Activated CD4-positive, alpha-beta T cell treated with anti-CD3 and anti-CD28 coated beads, Interleukin-10, Interleukin-2, amounts not matched to agents 100 ng/mL and 50 ng/mL, durations not matched to agents 16 hours and 8 hours (primary cell): ENCODE data around the gene OR51G1.
"Not testable (repeated sequence)": the region's sequence is repeated elsewhere in the genome, so short reads cannot be mapped to it uniquely, and the experiment has no call there.

Experiments used
- DNase-seq: peaks from one replicate; pipeline ENCODE4 v3.0.0-alpha.2; 2020

The OR51G1 gene, protein sequence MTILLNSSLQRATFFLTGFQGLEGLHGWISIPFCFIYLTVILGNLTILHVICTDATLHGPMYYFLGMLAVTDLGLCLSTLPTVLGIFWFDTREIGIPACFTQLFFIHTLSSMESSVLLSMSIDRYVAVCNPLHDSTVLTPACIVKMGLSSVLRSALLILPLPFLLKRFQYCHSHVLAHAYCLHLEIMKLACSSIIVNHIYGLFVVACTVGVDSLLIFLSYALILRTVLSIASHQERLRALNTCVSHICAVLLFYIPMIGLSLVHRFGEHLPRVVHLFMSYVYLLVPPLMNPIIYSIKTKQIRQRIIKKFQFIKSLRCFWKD

DNA sequence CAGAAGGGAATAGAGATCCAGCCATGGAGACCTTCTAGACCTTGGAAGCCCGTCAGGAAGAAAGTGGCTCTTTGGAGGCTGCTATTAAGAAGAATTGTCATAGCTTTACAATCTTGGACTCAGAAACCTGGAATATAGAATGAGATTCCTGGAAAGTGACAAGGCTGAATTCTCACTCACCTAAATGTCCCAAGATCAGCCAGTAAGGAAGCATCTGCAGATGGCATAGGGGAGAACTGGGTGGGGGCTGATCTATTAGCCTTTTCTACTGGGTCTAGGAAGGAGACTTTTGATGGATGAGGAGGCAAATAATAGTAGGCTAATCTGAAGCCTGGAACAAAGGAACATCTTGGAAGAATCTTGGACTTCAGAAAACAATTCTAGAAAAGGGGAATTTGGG, at the start of gene OR51G1:
Gene OR51G1 (minus strand): TSS at position 101 of the 400 bp plus-strand sequence. CDS start 0 bp downstream, at position 101.
- DNase-seq: no peak

DNA sequence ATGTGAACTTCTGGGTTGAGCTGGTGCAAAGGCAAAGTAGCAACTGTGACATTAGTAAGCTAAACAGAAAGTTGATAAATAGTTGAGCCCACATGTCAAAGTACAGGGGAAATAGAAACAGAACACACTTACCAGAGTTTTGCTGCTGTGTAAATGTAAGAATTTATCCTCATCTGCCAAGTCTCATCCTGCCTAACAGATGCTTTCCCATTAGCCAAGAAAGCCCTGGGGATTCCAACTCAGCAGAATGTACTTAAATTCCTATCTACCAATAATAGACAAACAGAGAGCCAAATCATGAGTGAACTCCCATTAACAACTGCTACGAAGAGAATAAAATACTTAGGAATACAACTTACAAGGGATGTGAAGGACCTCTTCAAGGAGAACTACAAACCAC, 38.7 kb upstream of the OR51G1 start:
- no peak for DNase-seq

DNA sequence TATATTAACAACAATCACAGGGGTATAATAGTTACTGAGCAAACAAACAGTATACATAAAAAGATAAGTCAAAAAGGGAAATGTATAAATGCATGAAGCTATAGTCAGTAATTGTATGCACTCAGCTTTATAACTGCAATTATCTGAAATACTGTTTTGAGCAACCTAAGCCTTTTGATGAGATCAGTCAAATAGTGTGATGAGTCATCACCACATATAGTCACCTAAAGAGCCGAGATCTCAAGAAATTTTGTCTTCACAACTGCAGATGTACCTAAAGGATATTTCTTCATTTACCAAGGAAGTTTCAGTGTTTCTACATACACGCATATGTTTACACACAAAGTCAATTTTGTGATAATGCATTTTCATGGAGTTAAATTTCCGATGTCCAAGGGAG, 36.7 kb upstream of the OR51G1 start:
- peak; percentile 19 for DNase-seq

DNA sequence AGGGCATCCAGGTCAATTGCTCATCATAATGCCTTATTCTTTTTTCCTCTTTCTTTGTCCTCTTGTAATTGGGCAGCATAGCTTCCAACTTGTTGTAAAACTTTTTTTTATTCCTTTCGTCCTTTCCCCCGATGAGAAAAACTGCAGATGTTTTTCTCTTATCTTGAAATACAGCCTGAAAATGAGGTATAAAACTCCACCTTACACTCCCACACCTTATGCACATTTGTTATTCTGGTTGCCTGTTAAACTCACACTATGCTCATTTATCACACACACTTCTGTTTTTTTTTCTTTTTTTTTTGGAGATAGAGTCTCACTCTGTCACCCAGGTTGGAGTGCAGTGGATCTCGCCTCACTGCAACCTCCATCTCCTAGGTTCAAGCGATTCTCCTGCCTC, 33.3 kb upstream of the OR51G1 start:
- no peak for DNase-seq

DNA sequence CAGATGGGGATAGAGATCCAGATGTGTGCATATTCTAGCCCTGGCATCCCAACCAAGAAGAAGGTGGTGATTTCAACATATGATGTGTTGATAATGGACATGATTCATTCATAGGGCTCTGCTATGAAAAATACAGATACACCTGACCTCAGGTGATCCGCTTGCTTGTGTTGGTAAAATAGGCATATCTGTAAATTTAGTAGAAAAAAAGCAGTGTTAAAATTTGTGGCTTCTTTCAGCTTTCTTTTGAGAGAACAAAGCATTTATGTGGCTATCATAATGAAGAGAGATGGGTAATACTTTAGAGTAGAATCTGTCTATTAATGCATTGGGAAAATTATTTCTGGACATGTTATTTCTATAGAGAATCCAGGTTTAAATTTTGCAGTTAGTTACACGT, 31.5 kb upstream of the OR51G1 start, which contains the start of gene OR51A2:
Gene OR51A2 (minus strand): TSS at position 101 of the 400 bp plus-strand sequence. CDS start 0 bp downstream, at position 101.
- DNase-seq: not testable (repeated sequence)

DNA sequence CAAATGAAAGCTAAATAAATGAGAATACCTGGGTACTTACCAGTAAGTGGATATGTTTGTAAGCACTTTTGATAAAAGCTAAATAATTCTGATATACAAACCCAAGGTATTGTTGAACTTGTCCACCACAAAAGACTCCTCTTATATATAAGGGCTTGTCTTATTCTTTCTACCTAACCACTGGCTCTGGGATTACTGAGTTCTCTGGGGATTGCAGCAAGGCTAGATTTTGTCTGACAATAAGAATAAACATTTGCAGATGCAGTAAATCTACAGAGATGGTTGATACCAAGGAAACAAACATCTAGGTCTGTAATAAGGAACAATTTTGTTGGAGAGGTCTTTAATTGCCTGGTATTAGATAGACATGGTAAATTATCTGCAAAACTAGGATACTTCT, 23.4 kb upstream of the OR51G1 start, which contains the start of gene OR51A4:
Gene OR51A4 (minus strand): TSS at position 101 of the 400 bp plus-strand sequence. CDS start 505 bp downstream, outside the sequence.
- DNase-seq: no peak

DNA sequence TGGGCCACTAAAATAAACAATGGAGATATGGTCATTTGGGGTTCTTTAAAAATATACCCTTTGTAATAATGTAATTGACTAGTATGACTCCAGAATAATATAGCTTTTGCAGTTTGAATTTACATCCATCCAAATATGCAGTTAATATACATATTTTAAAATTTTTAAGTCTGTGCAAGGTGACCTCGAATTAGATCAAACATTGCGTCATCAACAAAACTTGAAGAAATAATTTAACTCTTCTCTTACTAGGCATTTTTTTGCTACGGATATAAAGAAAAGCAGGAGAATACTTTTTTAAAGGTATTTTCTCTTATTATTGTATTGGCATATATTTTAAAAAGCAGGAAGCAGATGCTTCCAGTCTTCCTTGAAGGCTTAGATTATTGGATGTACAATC, 12.6 kb upstream of the OR51G1 start:
- DNase-seq: no peak

DNA sequence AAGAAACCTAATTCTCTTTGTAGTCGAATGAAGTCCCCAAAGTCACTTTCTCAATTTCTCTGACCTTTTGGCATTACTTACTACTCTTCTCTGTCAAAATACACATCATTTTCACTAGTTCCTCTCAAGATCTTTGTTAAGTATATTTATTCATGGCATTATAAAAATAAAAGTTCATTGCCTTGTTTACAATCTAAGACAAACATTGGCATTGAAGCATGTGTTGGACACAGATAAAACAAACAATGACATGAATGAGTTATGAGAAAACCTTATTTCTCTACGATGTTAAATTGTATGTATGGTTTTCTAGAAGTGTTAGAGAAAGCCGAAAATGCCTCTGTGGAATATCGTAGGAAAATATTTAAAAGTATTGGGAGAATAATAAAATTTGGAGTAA, 8.6 kb upstream of the OR51G1 start:
- DNase-seq: no peak

DNA sequence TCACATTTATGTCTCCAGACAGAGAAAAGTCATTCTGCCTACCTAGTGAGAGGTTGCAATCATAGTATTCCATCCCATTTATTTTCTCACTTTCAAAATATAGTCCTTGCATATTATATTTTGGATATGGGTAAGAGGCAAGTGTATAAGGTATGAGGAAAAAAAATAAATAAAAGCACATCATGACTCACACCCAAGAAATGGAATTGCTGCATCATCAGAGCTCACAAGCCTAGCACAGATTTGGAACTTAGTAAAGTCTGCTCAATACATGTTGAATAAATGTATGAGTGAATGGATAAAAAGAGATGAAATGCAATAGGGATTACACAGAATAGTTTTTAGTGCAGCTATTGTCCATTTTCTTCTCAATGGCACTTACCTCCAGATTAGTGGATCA, 2.5 kb upstream of the OR51G1 start:
- no peak for DNase-seq

DNA sequence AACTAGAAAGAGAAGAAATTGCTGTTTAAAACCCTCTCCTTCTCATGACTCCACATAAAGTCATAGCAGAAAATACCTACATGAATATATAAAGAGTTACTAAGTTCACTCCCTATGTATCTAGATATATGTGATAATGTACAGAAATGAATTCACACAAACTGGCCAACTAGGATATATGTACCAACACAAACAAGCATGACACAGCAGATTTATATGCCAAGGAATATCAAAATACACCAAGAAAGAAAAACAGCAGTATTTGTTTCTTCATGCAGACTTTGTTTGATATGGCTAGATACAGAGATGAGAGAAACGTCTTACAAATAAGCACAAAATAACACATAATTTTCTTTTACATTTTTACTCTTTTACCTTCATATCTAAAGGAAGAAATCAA, 1.8 kb downstream of the OR51G1 start:
- DNase-seq: no peak

DNA sequence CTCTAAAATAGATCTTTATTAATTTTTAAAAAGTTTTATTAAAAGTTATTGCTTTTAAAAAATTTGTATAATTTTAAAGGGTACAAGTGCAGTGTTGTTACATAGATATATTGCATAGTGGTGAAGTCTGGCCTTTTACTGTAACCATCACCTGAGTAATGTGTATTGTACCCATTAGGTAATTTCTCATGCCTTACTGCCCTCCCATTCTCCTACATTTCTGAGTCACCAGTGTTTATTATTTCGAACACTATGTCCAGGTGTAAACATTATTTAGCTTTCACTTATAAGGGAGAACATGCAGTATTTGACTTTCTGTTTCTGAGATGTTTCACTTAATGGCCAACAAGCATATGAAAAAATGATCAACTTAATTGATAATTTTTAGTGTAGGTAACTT, 2.3 kb downstream of the OR51G1 start:
- no peak for DNase-seq

DNA sequence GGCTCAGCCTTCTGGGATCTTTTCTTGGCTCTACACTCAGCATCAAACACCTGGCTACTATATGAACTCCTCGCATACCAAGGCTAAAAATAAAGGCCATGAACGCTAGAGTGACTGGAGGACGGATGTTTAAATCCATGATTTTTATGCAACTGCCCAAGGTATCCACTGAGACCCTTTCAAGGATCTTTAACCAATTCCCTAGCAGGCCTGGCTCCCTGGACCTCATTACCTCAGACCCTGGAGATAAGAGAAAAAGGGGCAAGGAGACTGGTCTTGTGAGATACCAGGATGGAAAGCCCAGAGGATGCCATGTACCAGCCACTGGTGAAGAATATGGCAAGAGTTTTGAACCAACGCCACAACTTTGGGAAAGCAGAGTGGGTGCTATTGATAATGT, 4.9 kb downstream of the OR51G1 start, which contains the start of gene OR51G2:
Gene OR51G2 (minus strand): TSS at position 101 of the 400 bp plus-strand sequence. CDS start 3,687 bp downstream, outside the sequence.
- DNase-seq: no peak

DNA sequence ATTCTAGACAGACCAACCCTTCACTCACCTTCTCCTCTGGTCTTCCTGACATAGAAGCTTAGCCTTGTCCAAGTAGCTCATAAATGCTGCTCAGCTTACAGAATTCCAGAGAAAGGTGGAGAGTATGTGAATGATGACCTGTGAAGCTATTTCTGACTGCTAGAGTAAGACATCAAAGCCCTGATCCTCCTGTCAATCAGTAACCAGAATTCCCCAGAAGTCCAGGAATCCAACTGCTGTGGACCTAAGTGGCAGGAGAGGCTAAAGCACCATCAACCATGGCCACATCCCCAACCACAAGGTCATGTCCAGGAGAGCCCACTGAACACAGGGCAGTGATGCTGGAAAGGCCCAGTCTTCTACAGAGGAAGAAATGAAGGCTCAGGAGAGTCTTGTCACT, 7.6 kb downstream of the OR51G1 start:
- DNase-seq: no peak

DNA sequence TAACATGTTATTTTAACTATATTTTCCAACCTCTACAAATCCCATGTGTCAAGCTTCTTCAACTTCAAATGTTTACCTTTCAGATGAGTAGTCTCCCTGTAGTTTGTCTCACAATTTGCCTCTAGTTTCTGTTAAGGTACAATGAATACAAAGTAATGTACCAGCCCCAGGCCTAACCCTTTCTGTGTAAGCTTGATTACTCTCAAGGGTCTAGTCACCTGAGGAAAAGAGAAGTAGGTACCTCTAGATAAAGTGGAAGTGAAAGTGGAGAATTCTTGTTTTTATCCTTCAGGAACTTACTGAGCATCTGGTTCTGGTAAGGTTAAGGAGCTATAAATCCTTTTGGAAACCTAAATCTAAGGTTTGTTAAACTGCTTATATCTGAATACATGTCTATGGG, 20.7 kb downstream of the OR51G1 start, which contains the start of gene OR51A7:
Gene OR51A7 (plus strand): TSS at position 300 of the 400 bp plus-strand sequence. CDS start 3,587 bp downstream, outside the sequence.
- no peak for DNase-seq

DNA sequence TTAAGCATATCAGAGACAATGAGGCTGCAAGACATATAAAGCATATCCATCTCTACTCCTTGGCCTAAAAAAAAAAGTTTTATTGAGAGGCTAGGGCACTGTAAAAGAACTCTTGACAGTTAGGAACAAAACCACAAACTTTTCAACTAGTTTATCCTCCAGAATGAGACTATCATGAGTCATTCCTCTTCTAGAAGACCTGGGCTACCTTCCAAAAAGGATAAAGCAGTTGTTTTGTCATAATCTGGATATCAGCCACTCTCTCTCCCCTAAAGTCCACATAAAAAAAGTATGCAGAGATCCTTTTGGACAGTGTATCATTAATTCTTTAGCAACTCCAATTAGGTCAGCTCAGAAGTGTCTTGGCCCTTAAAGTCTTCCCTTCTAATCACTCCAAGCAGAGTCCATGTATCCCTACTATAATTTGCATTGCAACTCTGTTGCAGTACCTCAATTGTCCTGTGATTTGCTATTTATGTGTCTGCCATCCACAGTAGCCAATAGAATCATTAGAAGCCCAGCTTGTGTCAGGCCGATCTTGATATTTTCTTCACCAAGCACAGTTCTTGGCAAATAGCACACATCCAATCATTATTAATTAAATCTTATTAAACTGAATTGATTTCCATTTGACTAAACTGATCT, 32.0 kb downstream of the OR51G1 start:
- DNase-seq: no peak

DNA sequence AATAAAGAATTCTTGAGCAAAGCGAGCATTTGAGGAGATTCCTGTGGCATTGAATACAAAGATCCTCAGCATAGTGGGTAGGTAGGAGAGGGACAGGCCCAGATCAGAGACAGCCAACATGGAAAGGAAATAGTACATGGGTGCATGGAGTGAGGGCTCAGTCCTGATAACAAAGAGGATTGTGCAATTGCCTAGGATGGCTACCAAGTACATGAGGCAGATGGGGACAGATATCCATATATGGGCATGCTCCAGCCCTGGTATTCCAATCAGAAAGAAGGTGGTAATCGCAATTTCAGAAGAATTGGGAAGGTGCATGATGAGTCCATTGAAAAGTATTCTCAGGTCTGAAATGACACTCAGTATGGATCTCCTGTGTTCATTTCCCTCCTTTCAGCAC, 33.9 kb downstream of the OR51G1 start:
- no peak for DNase-seq

DNA sequence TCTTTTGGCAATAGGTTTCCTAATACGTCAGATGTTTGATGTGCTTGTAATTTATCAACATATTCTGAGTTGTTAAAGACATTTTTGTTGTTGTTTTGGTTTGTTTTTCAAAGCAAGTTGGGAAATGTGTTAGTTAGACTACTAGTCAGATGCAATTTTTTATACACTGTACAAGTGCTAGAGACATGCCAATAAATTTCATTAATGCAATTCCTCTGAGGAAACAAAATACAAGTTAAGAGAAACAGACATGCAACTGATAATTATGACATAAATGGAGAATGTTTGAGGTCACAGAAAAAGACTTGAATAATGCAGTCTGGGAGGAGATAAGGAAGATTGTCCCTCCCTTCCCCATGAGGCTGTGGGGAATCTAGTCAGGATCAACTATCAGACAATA, 36.5 kb downstream of the OR51G1 start:
- DNase-seq: no peak

DNA sequence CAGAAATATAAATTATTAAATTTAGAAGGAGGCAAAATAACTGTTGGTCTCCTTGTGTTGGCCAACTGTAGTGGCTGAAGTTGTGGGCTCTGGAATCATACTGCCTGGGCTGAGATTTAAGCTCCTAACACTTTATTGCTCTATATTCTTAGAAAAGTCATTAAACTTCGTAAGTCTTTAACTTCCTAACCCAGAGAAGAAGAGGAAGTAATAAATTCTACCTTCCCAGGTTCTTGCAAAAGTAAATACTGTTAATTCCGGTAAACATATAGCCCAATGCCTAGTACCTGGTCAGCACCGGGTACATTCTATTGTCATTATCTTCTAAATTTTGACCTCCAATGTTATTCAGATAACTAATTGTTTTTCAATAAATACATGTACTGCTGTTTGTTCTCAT, 38.0 kb downstream of the OR51G1 start:
- no peak for DNase-seq

DNA sequence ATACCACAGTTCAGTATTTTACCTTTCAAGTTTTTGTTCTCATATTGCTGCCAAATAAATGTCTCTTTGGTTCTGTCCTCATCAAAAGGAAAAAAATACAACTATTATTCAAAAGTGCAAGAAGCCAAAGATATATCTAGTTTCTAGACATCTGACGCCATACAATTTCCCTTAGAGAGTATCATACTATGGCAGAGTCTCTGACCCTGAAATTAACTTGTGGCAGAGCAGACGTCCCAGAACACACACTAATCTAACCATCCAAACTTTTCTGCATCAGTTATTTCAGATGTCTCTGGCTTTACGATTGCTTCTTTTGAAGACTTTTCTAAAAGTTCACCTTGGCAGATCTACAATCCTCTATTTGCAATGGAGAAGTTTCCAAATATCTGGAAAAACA, 39.8 kb downstream of the OR51G1 start:
- no peak for DNase-seq

DNA sequence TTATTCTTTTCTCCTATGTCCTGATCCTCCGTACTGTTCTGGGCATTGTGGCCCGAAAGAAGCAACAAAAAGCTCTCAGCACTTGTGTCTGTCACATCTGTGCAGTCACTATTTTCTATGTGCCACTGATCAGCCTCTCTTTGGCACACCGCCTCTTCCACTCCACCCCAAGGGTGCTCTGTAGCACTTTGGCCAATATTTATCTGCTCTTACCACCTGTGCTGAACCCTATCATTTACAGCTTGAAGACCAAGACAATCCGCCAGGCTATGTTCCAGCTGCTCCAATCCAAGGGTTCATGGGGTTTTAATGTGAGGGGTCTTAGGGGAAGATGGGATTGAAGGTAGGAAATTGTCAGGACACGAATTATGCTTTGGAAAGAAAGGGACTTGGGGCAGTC, 41.6 kb downstream of the OR51G1 start:
- DNase-seq: no peak

DNA sequence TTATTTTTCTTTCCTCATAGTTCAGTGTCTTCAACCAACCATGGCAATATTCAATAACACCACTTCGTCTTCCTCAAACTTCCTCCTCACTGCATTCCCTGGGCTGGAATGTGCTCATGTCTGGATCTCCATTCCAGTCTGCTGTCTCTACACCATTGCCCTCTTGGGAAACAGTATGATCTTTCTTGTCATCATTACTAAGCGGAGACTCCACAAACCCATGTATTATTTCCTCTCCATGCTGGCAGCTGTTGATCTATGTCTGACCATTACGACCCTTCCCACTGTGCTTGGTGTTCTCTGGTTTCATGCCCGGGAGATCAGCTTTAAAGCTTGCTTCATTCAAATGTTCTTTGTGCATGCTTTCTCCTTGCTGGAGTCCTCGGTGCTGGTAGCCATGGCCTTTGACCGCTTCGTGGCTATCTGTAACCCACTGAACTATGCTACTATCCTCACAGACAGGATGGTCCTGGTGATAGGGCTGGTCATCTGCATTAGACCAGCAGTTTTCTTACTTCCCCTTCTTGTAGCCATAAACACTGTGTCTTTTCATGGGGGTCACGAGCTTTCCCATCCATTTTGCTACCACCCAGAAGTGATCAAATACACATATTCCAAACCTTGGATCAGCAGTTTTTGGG, 42.2 kb downstream of the OR51G1 start, which contains the start of gene OR51T1:
Gene OR51T1 (plus strand): TSS at position 41 of the 641 bp plus-strand sequence. CDS start 0 bp downstream, at position 41.
- DNase-seq: no peak

DNA sequence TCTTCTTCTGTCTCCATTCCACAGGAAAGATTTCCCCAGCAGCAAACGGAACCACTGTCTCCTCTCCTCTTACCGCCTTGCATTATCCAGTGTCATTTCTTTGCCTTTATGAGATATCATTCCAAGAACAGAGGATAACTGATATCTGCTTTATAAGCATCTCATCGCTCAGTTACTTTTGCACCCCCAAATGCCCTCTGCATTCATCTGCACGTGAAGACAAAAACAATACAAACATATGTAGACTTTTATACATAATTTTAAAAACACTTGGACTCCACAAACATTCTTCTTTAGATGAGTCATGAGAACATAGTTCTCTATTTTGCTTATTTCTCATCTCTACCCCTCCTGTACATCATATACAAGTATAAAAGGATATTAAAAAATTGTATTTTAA, 43.0 kb downstream of the OR51G1 start:
- DNase-seq: no peak
